Endothelial cell of umbilical vein (primary cell): ENCODE data around the gene MBLAC1. TPM values are rescaled to one million over a fixed set of nuclear protein-coding genes. Genes with fewer than 3 reads are reported as not detected.

Experiments used
- BruUV-seq: library from RNA; stranded (reverse); fragments of 400-500 nt; replicated peaks from 2 replicates; lab custom pipeline; 2021; lab: Mats Ljungman, UMichigan
- CTCF ChIA-PET: fragments of 300-600, 350-600 bp; sonication (Branson Sonifier 250); formaldehyde crosslinking; loops from one replicate; lab custom pipeline; 2021; ENCODE audit warnings: antibody characterized with exemption, inconsistent platforms; lab: Charles Lee
- POLR2A ChIA-PET: fragments of 300-600, 350-600 bp; sonication (Branson Sonifier 250); formaldehyde crosslinking; loops from one replicate; lab custom pipeline; 2021; ENCODE audit warnings: antibody characterized with exemption, inconsistent platforms; lab: Charles Lee
- DNase-seq: peaks from one replicate; pipeline ENCODE4 v3.0.0-alpha.2; 2011; ENCODE audit warnings: low read depth, low spot score
- FAIRE-seq: peaks from 2 replicates; lab custom pipeline; 2011; peaks lifted over from hg19 to GRCh38; lab: Jason Lieb, UNC
- H2AFZ ChIP-seq: 2 replicates; pipeline ENCODE4 v1.6.0; 2012; ENCODE audit warnings: low read depth, low read length, control low read depth, inconsistent platforms
- H3K27ac ChIP-seq: 2 replicates; pipeline ENCODE4 v1.5.1; 2011; ENCODE audit warnings: low read depth, mild to moderate bottlenecking, control low read depth, low read length, moderate library complexity; ENCODE audit not compliant: insufficient read depth
- H3K27me3 ChIP-seq, 2 experiments: 2 replicates each; pipeline versions ENCODE4 v1.6.0 to v1.6.1; 2011; ENCODE audit warnings: low read length in 2 of 2, mixed read lengths in 1 of 2; ENCODE audit not compliant: control insufficient read depth in 2 of 2, insufficient read depth in 2 of 2
- H3K36me3 ChIP-seq, 2 experiments: 2 replicates in 1 of 2; 3 replicates in 1 of 2; pipeline ENCODE4 v1.5.1; 2011; ENCODE audit warnings: low read length in 2 of 2, mild to moderate bottlenecking in 1 of 2, moderate library complexity in 1 of 2; ENCODE audit not compliant: control insufficient read depth in 2 of 2, insufficient read depth in 2 of 2; ENCODE audit errors: extremely low read depth in 1 of 2
- H3K4me1 ChIP-seq: 3 replicates; pipeline ENCODE4 v1.5.1; 2011; ENCODE audit warnings: mild to moderate bottlenecking, low read length; ENCODE audit not compliant: control insufficient read depth, insufficient read depth; ENCODE audit errors: extremely low read depth
- H3K4me2 ChIP-seq: 2 replicates; pipeline ENCODE4 v1.6.1; 2011; ENCODE audit warnings: low read length, control low read depth, mixed read lengths; ENCODE audit not compliant: insufficient read depth
- H3K4me3 ChIP-seq, 3 experiments: fragments of 200-600 bp in 1 of 3; sonication (generic), shearing (Covaris generic) in 1 of 3; replicated peaks in 1 of 3; 2 replicates each; pipeline ENCODE4 v1.5.1; 2011 to 2016; ENCODE audit warnings: control low read depth in 3 of 3, low read length in 3 of 3, mild to moderate bottlenecking in 2 of 3, inconsistent platforms in 1 of 3, low read depth in 1 of 3, moderate library complexity in 1 of 3; ENCODE audit not compliant: insufficient read depth in 1 of 3
- H3K79me2 ChIP-seq: 2 replicates; pipeline ENCODE4 v1.6.0; 2012; ENCODE audit warnings: low read length, inconsistent platforms; ENCODE audit not compliant: control insufficient read depth, insufficient read depth
- H3K9ac ChIP-seq: replicated peaks from 2 replicates; pipeline ENCODE3; 2011; ENCODE audit warnings: low read length, control low read depth; ENCODE audit not compliant: insufficient read depth; ENCODE audit errors: extremely low read depth
- H3K9me1 ChIP-seq: replicated peaks from 3 replicates; pipeline ENCODE4 v1.6.0; 2011; ENCODE audit warnings: mild to moderate bottlenecking, low read length; ENCODE audit not compliant: control insufficient read depth, insufficient read depth; ENCODE audit errors: extremely low read depth
- H3K9me3 ChIP-seq: replicated peaks from 2 replicates; pipeline ENCODE4 v1.5.1; 2012; ENCODE audit warnings: low read length, inconsistent platforms; ENCODE audit not compliant: control insufficient read depth, insufficient read depth
- H4K20me1 ChIP-seq: replicated peaks from 2 replicates; pipeline ENCODE3; 2011; ENCODE audit warnings: mild to moderate bottlenecking, low read length; ENCODE audit not compliant: control insufficient read depth, insufficient read depth; ENCODE audit errors: extremely low read depth
- CTCF ChIP-seq, 2 donors: IDR thresholded peaks; 1 replicate in 1 of 2; 2 replicates in 1 of 2; pipeline ENCODE4 v1.5.1; 2011; ENCODE audit warnings: low read length in 2 of 2, mild to moderate bottlenecking in 2 of 2, moderate library complexity in 2 of 2, control low read depth in 1 of 2, inconsistent platforms in 1 of 2, low read depth in 1 of 2; ENCODE audit not compliant: insufficient read depth in 1 of 2; ENCODE audit errors: extremely low read depth in 1 of 2
- EZH2 ChIP-seq: IDR thresholded peaks from 2 replicates; pipeline ENCODE4 v1.6.1; 2012; ENCODE audit warnings: borderline replicate concordance, low read depth, mild to moderate bottlenecking, moderate library complexity, low read length, inconsistent platforms; ENCODE audit not compliant: severe bottlenecking
- FOS ChIP-seq: IDR thresholded peaks from 2 replicates; pipeline ENCODE4 v1.6.1; 2011; ENCODE audit warnings: mild to moderate bottlenecking, low read length, moderate library complexity, borderline replicate concordance; ENCODE audit not compliant: insufficient read depth
- GATA2 ChIP-seq: IDR thresholded peaks from 2 replicates; pipeline ENCODE4 v1.7.0; 2011; ENCODE audit warnings: low read depth, mild to moderate bottlenecking, moderate library complexity, mixed read lengths, low read length; ENCODE audit not compliant: insufficient read length, insufficient read depth
- JUN ChIP-seq: IDR thresholded peaks from 2 replicates; pipeline ENCODE4 v1.6.1; 2011; ENCODE audit warnings: borderline replicate concordance, low read depth; ENCODE audit not compliant: insufficient read length, insufficient read depth
- MAX ChIP-seq: IDR thresholded peaks from 2 replicates; pipeline ENCODE4 v1.6.1; 2011; ENCODE audit not compliant: insufficient read depth, insufficient read length
- MYC ChIP-seq: IDR thresholded peaks from one replicate; pipeline ENCODE4 v1.6.1; 2011; ENCODE audit warnings: mild to moderate bottlenecking, low read depth, low read length
- POLR2A ChIP-seq: IDR thresholded peaks from 2 replicates; pipeline ENCODE4 v1.6.1; 2012; ENCODE audit warnings: low read depth, mild to moderate bottlenecking, control low read depth, low read length
- POLR2AphosphoS5 ChIP-seq: IDR thresholded peaks from 2 replicates; pipeline ENCODE4 v1.6.1; 2012; ENCODE audit warnings: low read depth, mild to moderate bottlenecking, control low read depth, low read length, moderate library complexity; ENCODE audit not compliant: insufficient read depth
- dilution Hi-C: fragments of 300-500 bp; cut with MboI; formaldehyde crosslinking; loops from one replicate; pipeline ENCODE4 v1.15.0; 2019; ENCODE audit warnings: low sequenced_read_pairs; ENCODE audit not compliant: extremely low pct_ligation_motif_present
- intact Hi-C: fragments of 100-400 bp; cut with micrococcal nuclease; formaldehyde crosslinking; loops from one replicate; pipeline ENCODE4 v1.10.0; 2022
- polyA plus RNA-seq, 4 experiments: library from polyadenylated mRNA; depleted of rRNA in 3 of 4; stranded (reverse) in 3 of 4; unstranded in 1 of 4; fragments of >200 nt; gene quantifications; 2 replicates each; pipeline versions ENCODE4 v1.2.1 to v1.2.3, GENCODE V29; 2011 to 2012; ENCODE audit warnings: missing spikeins in 1 of 4
- total RNA-seq: library from RNA; stranded (reverse); gene quantifications from 2 replicates; pipeline ENCODE4 v1.2.3, GENCODE V29; 2021

Gene MBLAC1
- total and polyA plus RNA-seq, 2 donors (not counting 3 experiments of a cell fraction or from before 2014, with no cell fraction given), result 1.8 to 2.1 TPM

DNA sequence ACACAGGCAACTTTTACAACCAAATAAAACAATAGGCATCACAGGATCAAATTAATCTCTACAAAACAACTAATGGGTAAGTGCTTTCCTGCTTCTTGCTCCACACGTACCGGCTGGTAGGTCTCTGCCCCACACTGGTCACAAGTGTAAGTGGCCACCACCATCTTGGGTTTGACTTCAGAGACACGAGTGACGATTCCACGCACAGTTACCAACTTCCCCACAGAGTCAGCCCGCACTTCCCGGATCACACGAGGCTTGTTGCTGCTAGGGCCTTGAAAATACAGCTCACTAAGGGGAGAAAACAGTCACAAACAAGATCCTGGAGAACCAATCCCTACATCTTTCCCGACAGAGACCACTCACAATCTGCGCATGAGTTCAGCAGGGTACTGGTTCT lies 27.9 kb upstream of the MBLAC1 start:
- no peak for DNase-seq
- ChIA-PET CTCF (interaction anchor here (1.1 to 1.3 kb wide), 2 partner anchors 17 to 32 kb away, joined by 3 to 5 read pairs; no protein-coding TSS in a partner anchor), POLR2A (interaction anchor here (1.0 kb wide), 1 partner anchor 9 kb away, joined by 3 read pairs; no protein-coding TSS in a partner anchor)
- dilution Hi-C loops, result no loop called here
- no peak overlapping the region for H2AFZ ChIP-seq
- H3K9me1 ChIP-seq, result no peaks in the 10 kb centered on the region
- H4K20me1 ChIP-seq, result no peaks in the 10 kb centered on the region
- peaks cover 44% of the 10 kb centered on the region for H3K79me2 ChIP-seq
- H3K4me1 ChIP-seq, result peaks cover 18% of the 10 kb centered on the region
- BruUV-seq, result TSS peak; percentile 25
- TF ChIP-seq MAX (no peak), CTCF (IDR thresholded peaks at IDR 0.05; ENCODE audit: extremely low read depth in 1 of 2, insufficient read depth in 1 of 2, low read depth in 1 of 2, low read length in 2 of 2) (no peak), FOS (no peak), JUN (no peak), POLR2AphosphoS5 (no peak), GATA2 (no peak), EZH2 (no peak), MYC (no peak), POLR2A (no peak)
- no peak for FAIRE-seq
- H3K9ac ChIP-seq, result peak overlapping the region; percentile 92
- H3K36me3 ChIP-seq, result peaks cover 34 to 39% of the 10 kb centered on the region in 2 experiments
- H3K27ac ChIP-seq, result no peak overlapping the region
- peak overlapping the region; percentile 94 for H3K4me2 ChIP-seq
- intact Hi-C loops, result no loop called here
- peak overlapping the region in 2 of 3 experiments; percentile 75 to 96 for H3K4me3 ChIP-seq
- H3K9me3 ChIP-seq, result no peaks in the 10 kb centered on the region
- no peaks in the 10 kb centered on the region for H3K27me3 ChIP-seq
